Right atrium auricular region (tissue), 2 donors: ENCODE measurements around the gene LMO7. TPM values are rescaled to one million over a fixed set of nuclear protein-coding genes. Genes with fewer than 3 reads are reported as not detected.

ENCODE experiments used
- DNase-seq: peaks from one replicate; pipeline ENCODE4 v3.0.0-alpha.2; 2019; ENCODE audit warnings: low spot score
- H3K27ac ChIP-seq, 2 donors: fragments of 200-600 bp; sonication (generic); 1 replicate in 1 of 2; 2 replicates in 1 of 2; pipeline ENCODE4 v1.5.1; 2016 to 2019
- H3K27me3 ChIP-seq, 2 donors: fragments of 200-600 bp; sonication (generic); one replicate each; pipeline versions ENCODE4 v1.5.1 to v1.6.0; 2017 to 2019
- H3K36me3 ChIP-seq: fragments of 200-600 bp; sonication (generic); one replicate; pipeline ENCODE4 v1.5.1; 2016
- H3K4me1 ChIP-seq, 2 donors: fragments of 200-600 bp; sonication (generic); one replicate each; pipeline versions ENCODE4 v1.5.1 to v1.6.0; 2017 to 2019
- H3K4me3 ChIP-seq, 2 donors: fragments of 200-600 bp; sonication (generic); 1 replicate in 1 of 2; 2 replicates in 1 of 2; pipeline ENCODE4 v1.5.1; 2017 to 2019; ENCODE audit warnings: mild to moderate bottlenecking in 1 of 2, moderate library complexity in 1 of 2
- H3K9me3 ChIP-seq, 2 donors: fragments of 200-600 bp; sonication (generic); one replicate each; pipeline ENCODE4 v1.5.1; 2019
- CTCF ChIP-seq, 2 donors: fragments of 200-600 bp; sonication (generic); IDR thresholded peaks; one replicate each; pipeline ENCODE4 v1.5.1; 2019; ENCODE audit warnings: antibody characterized with exemption in 2 of 2
- total RNA-seq, 2 donors: library from RNA; depleted of rRNA; stranded (reverse); fragments of >200 nt; gene quantifications; one replicate each; pipeline ENCODE4 v1.1.0, GENCODE V29; 2016

Gene LMO7
- total RNA-seq, 2 donors from 2014 or later: 319 to 484 TPM

GRCh38 chr13:75800545-75800944, 164.4 kb downstream of the LMO7 start:
- no peaks in the 10 kb centered on the region for H3K36me3 ChIP-seq

GRCh38 chr13:75801388-75801945, 165.3 kb downstream of the LMO7 start:
- Histone ChIP-seq H3K27me3 (no peaks in the 10 kb centered on the region), H3K4me1 (peaks cover 0 to 17% of the 10 kb centered on the region in 2 donors), H3K27ac (peak overlapping the region; percentile 29 to 89), H3K4me3 (no peak overlapping the region), H3K9me3 (no peaks in the 10 kb centered on the region), H3K36me3 (no peaks in the 10 kb centered on the region)
- TF ChIP-seq CTCF (IDR thresholded peaks at IDR 0.05): no peak
- DNase-seq: no peak

More at GRCh38 chr13:75800545-75800944, 164.4 kb downstream of the LMO7 start:
- H3K4me1 ChIP-seq: peaks cover 0 to 17% of the 10 kb centered on the region in 2 donors
- TF ChIP-seq CTCF (IDR thresholded peaks at IDR 0.05): peak in 1 of 2 donors; percentile 42
- H3K4me3 ChIP-seq: no peak overlapping the region
- peak overlapping the region; percentile 29 to 89 for H3K27ac ChIP-seq
- no peaks in the 10 kb centered on the region for H3K9me3 ChIP-seq
- no peaks in the 10 kb centered on the region for H3K27me3 ChIP-seq
- no peak for DNase-seq

GRCh38 chr13:75802161-75802560, 166.0 kb downstream of the LMO7 start:
- no peak for TF ChIP-seq CTCF (IDR thresholded peaks at IDR 0.05)
- Histone ChIP-seq H3K4me1 (peaks cover 0 to 17% of the 10 kb centered on the region in 2 donors), H3K9me3 (no peaks in the 10 kb centered on the region), H3K27ac (peak overlapping the region; percentile 68 to 89), H3K27me3 (no peaks in the 10 kb centered on the region), H3K36me3 (no peaks in the 10 kb centered on the region), H3K4me3 (no peak overlapping the region)
- no peak for DNase-seq

- TF ChIP-seq CTCF (IDR thresholded peaks at IDR 0.05): no peak
- no peaks in the 10 kb centered on the region for H3K36me3 ChIP-seq
- no peak overlapping the region for H3K4me3 ChIP-seq
- no peaks in the 10 kb centered on the region for H3K9me3 ChIP-seq
- peak overlapping the region; percentile 68 to 89 for H3K27ac ChIP-seq
- H3K27me3 ChIP-seq: no peaks in the 10 kb centered on the region
- peaks cover 0 to 14% of the 10 kb centered on the region in 2 donors for H3K4me1 ChIP-seq
- no peak for DNase-seq
Observed at GRCh38 chr13:75803164-75803611, 167.1 kb downstream of the LMO7 start.

- Histone ChIP-seq H3K9me3 (no peaks in the 10 kb centered on the region), H3K4me3 (peak overlapping the region; percentile 44 to 52), H3K27me3 (no peaks in the 10 kb centered on the region), H3K4me1 (peaks cover 0 to 5% of the 10 kb centered on the region in 2 donors), H3K36me3 (no peaks in the 10 kb centered on the region), H3K27ac (peak overlapping the region; percentile 68 to 89)
- no peak for DNase-seq
- no peak for TF ChIP-seq CTCF (IDR thresholded peaks at IDR 0.05)
Observed at GRCh38 chr13:75804054-75804453, 167.9 kb downstream of the LMO7 start.

GRCh38 chr13:75804605-75805004, 168.5 kb downstream of the LMO7 start:
- no peak for DNase-seq
- no peak for TF ChIP-seq CTCF (IDR thresholded peaks at IDR 0.05)
- Histone ChIP-seq H3K36me3 (no peaks in the 10 kb centered on the region), H3K4me3 (peak overlapping the region; percentile 44 to 52), H3K9me3 (no peaks in the 10 kb centered on the region), H3K27me3 (no peaks in the 10 kb centered on the region), H3K4me1 (peaks cover 0 to 5% of the 10 kb centered on the region in 2 donors), H3K27ac (peak overlapping the region; percentile 68 to 89)
